NCI-H1105 (cell line): ENCODE data around the gene DNMT3A.

ENCODE experiments used
- DNase-seq: peaks from one replicate; lab custom pipeline; 2025; lab: John Stamatoyannopoulos, UW

Gene DNMT3A

DNA sequence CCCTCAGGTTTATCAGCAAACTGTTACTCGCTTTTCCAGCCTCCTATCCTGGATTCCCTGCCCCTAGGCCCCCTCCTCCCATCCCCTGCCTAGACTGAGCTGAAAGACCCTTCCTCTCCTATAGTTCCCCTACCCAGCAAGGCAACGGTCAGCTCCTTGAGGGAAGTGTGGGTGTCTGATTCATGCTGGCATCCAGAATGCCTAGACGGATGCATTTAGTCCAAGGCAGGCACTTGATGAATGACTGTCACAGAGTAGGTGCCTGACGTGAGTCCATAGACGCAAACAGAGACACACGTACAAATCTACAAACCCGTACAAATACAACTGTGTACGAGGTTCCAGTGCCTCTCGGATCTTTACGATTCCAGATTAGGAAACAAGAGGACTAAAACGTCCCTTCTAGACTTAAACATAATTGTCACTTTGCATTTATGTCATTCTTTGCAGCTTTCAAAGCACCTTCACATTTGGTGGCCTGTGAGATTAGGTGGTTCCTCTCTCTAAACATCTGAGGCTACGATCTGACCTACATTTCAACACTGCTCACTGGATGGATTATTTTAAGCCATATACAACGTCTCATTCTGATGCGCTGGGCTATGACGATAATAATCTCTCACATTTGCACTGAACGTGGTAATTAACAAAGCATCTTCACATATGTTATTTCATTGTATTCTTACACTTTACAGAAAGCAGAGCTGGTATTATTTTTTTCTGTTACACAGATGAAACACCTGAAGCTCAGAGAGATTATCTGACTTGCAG is 36.7 kb downstream of the DNMT3A start:
- DNase-seq = no peak

DNA sequence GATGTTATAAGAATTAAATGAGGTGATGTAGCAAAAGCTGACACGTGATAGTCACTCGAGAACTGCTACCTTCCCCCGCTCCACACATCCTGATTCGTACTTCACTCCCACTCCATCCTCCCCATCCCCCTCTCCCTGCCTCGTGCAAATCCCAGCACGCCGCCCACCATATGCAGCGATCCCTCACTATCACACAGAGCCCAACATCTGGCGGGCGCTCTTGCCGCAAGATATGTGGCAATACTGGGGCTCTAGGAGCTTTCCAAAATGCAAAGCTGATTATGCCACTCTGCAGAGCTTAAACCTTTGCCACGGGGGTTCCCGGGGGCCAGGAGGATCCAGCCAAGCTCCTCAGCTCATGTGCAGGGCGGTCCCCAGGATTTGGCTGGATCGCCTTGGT is 37.4 kb downstream of the DNMT3A start:
- no peak for DNase-seq

DNA sequence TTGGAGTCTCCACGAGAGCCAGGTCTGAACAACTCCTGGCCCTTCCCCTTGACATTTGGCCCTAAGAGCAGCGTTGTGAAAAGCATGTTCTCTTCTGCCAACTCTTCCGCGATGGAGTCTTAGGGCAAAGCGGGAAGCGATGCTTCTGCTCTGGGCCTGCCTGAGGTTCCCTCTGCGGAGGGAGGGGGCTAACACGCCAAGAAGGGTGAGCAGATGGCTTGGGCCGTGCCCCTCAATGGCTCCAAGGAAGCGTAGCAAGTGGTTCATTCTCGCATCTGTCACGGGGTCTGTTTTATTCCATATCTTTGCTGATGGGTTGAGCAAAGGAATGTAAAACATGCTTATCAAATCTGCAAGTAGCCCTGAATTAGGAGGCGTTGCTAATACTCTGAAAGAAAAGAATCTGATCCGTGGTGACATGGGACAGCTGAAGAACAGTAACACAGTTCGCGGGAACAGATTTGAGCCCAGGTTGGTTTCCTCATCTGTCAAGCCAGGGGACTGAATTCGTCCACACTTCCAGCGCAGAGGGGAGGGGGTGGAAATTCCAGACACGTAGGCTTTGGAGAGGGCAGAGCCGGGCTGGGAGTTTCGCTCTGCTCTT is 38.0 kb downstream of the DNMT3A start:
- no peak for DNase-seq

DNA sequence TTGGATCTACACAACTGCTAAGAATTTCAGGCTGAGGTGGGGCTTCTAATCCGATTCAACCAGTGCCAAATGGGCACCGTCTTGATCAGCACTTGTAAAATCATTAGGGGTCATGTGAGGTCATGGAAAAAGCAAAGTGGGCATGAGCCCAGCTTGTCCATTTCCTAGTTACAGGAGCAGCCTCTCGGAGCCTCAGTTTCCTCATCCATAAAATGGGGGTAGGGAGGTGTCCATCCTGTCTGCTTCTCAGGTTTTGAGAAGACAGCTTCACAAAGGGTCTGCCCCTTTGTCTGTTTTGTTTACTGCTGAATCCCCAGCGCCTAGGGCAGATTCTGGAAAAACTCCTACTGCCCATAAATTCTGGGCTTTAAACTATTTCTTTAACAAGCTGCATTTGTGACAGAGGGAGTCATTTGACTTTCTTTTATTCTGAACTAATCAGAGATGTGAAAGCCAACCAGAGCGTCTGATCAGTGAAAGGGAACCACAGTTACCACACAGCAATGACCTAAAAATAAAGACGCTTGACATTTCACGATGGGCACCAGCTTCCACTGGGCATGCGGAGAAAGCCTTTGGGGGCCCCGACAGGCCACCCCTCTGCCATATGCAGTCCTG is 38.9 kb downstream of the DNMT3A start:
- DNase-seq = no peak

DNA sequence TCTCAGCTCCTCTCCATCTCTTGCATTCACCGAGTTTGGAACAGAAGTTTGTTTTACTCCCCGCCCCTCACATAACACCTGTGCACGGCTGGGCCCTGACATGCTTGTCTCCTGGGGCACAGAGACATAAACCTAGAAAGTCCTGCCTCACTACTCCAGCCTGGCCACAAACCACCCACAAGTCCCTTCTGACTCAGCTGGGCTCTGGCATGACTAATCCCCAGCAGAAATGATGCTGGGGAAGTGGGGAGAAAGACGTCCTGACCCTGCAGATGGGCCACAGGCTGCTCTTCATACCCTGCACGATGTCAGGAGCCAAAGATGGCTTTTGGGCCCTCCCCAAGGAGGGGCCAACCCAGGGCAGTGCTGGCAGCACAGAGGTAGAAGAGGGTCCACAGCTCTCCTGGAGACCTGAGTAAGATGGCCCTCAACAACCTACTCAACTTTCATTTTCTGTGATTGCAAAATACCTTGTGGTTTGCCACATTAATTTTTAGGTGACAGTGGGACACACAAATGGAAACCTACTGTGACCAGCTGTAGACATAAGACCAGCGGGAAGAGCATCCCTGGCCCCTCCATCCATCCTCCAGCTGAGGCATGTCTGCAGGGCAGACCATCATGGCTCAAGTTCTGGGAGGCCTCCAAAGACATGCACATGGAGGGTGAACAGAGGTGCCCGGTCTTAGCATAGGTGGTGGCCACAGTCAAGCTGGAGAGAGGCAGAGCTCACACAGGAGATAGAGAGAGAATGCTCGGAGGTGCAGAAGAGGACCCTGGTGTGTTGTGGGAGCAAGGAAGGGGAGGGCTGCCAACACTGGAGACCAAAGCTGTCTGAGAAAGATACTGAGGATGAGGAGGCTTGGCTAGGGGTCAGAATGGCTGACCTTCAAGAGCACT is 40.0 kb downstream of the DNMT3A start:
- no peak for DNase-seq

DNA sequence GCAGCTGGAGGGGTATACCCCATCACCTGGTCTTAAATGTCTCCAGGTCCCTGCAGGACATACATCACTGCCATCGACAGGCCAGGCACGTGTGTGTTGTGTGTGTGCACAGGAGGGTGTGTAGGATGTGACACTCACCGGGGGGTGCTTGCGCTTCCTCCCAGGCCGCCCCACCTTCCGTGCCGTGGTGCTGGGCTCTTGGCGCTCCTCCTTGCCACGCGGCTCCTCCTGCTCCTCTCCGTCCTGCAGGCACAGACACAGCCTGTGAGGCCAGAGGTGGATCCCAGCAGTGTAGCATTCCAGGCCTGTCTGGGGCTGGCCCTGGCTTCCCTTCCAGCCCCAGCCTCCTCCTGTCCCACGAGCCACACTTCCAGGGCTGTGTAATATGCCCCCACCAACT is 41.7 kb downstream of the DNMT3A start:
- DNase-seq = no peak

DNA sequence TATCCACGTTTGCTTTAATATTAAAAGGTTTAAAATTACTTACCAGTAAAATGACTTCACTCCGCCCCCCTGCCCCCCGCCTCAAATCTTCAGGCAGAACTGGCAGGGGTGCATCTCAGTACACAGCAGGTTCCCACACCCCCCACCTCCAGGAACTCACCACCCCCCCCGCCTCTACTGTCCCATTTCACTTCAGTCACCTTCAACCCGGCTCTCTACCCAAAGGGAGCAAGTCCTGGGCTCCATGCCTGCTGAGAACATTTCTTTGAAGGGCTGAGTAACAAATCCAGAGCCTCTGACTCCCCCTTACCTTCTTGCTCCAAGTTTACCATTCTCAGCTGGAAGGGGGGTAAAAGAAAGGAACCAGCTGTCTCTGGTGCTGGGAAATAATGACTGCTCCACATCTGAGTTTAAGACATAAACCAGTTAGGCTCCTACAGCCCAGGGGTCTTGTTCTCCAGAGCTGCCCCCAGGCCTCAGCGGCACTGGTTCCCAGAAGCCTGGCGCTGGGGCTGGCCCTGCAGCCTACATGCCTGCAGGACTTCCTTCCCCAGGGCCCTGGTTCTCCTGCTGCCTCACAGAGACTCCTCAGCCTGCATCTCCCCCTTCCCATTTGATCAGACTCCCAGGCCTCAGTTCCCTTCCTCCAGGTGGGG is 42.8 kb downstream of the DNMT3A start:
- no peak for DNase-seq

DNA sequence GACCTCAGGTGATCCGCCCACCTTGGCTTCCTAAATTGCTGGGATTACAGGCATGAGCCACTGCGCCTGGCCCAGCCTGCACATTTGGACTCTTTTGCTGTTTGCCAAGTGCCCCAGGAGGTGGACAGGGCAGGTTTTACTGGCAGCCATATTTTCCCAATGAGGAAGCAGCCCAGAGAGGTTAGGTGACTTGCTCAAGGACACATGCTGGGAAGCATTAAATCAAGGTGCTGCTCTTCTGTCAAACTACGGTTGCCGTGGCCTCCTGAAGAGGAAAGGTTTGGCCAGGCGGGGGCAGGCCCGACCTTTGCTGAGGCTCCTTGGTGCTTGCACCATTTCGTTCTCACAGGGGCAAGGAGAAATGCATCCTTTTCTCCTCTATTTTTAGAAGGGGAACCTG is 44.0 kb downstream of the DNMT3A start:
- DNase-seq = no peak

DNA sequence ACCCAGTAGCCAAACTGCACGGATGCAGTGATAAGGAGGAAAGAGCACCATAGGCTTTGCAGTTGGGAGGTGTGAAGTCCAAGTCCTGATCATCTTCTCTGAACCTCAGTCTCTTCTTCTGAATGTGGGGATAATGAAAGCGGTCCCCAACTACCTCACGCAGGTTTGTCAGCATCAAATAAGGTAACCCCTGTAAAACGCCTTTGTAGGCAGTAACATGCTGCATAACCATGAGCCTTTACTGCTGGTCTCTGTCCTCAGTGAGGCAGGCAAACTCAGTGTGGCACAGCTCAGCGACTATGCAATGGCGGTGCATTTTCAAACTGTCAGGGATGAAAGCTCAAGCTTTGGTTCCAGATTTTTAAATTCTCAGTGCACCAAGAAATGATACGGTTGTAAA is 46.1 kb downstream of the DNMT3A start:
- DNase-seq = no peak

DNA sequence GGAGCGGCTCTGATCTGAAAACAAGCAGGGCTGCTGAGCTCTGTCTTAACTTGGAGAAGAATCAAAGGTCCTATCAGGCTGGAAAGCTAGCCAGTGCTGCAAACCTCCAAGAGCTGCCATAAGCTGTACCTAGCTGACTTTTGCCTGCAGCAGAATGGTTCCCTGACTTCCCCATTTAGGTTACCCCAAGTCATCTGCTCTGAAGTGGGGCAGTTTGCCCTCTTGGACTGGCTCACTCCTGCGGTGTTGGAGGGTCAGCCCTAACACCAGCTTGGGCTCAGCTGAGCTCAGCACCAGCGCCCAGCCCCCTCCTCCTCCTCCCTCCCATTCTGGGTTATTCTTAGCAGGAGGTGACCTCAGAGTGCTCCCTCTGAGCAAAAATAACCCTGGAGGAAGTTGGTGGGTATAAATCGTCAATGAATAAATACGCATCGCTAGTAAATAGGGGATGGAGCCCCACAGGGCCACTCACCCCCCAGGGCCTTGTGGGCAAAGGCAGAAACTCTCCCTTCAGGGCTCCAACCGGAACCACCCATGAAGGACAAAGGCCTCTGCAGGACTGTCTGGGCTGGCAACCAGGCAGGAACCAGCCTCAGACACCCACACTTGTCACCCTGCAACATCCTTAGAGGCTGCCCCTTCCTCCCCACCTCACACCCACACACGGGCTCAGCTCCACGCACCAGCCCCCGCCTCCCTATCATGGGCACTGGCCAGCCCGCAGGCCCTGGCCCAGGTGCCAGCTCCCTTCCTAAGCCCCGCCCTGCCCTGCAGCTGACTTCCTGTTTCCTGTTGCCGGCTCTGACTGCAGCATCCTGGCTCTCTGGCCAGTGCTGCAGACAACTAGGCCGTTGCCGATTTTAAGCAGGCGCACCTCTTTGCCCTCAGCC is 46.9 kb downstream of the DNMT3A start:
- DNase-seq = no peak

DNA sequence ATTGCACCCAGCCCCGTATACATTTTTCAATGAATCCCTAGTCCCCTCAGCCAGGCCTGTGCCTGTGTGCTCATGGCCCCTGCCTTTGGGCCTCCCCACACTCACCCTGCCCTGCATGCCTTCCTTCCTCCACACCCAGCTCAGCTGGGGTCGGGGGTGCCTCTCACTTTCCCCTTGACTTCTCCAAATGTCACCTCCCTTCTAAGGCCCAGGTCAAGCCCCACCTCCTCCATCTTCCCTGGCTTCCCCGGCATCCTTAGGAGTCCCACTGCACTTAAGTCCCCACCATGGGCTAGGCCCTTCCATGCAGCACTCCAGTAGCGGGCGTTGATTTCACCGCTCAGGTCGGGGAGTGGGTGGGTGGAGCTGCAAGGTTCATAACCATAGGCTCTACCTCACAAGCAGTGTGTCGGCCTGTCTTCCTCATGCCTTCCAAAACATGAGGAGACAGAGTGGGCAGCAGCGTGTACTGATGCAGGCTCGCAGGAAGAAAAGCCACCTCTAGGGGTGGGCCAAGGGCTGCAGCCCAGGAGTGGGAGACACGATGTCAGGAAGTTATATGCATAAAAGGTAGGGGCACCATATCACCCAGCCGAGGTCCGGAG is 47.7 kb downstream of the DNMT3A start:
- no peak for DNase-seq

DNA sequence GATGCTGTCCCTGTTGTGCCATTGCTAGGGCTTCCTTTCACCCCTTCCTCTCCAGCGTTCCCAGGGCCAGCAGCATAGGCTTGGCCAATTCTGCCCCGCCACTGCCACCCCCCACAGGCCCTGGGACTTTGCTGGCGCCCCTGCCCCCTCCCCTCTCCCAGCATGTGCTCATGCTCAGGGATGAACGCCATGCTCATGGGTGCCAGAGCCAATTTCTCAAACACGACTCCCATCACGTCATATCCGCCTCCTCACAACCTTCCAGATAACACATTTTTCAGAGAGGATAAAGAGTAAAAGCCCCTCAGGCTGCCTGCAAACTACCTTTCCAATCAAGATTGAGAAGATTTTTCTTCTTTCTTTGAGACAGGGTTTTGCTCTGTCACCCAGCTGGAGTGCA is 48.6 kb downstream of the DNMT3A start:
- DNase-seq = no peak

DNA sequence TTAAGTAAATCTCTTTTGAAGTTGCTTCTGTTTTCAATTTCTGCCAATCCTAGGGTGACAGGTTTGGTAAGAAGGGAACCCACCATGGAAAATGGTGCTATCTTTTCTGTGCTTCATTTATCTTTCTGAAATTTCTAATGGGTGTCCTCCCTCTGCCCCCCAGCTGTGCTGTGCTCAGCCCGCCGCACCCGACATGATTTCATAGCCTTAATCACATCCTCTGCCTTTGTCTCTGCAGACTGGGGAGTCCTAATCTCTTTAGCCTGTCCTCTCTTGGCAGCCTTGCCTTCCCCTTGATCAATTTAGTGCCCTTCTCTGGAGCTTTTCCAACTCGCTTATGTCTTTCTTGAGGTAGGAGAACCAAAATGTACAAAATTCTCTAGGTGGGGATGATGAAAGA is 49.3 kb downstream of the DNMT3A start:
- DNase-seq = no peak

DNA sequence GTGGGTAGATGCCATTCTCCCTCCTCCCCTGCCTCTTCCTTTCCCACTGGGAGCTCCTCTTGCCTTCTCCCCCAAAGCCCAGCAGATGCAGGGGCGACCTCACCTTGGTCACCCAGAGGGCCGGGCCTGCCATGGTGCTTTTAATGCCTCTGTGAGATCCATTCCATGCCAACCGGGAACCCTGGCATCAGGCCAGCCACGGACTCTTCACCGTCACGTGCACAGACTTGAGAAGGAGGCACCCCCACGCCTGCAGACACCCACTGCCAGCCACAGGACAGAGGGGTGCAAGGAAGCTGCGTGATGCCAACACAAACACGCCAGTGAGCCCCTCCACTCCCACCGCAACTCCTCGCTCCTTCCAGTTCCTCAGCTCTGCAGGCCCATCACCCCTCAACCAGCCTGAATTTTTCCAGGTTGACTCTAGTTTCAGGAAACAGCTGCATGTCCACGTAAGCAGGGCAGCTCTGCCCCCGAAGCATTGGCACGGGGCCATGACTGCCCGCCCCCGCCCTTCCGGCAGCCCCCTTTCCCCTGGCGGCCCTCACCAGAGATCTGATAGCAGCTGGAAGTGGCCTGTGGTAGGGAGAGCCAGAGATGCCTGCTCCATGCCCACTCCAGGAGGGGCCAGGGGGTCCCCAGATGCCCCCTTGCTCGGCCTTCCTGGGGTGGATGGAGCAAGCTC is 50.8 kb downstream of the DNMT3A start:
- DNase-seq = peak; percentile 56

DNA sequence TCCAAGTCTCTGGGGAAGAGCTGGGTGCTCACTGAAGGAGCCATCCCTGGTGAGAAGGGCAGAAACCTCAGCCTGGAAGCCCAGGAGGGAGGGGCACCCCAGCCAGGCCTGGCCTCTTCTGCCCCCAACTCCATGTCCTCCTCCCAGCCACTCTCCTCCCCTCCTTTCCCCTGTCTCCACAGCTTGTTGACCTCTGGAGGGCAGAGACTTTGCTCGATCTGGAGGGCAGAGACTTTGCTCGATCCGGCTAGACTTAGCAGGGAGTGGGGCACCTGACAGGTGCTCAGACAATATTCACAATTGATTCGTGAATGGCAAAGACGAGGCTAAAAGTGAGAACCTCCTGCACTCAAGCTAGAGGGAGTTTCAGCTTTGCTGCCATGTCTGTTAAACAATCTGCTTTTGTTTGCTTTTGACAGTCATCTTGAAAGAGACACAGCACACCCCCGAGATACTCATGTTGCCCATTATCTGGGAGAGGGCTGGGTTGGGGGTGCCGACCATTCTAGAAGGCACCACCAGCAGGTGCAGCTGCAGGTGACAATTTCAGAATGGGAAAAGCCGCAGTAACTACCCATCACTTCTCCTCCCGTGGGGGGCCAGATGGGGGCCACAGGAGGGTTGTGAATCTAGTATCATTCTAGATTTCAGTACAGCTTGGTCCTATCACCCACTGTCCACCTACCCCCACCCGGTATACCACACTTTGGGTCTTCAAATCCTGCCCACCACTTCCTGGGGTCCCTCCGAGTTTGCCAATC is 54.8 kb downstream of the DNMT3A start:
- DNase-seq = no peak

DNA sequence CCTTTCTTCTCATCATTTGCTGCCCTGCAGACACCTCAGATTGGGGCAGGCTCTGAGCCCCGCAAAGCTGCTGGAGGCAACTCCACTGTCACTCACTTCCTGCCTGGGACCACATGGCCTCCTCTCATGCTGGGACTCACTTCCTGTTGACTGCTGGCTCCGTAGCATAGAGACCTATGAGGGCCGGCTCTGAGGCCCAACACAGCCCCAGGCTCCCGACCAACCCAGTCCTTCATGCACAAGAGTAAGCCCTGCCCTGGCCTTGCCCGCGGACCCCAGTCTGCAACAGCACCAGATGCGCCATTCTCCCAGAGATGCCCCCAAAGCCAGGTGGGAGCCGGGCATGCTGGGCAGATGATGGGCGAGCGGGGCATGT is 55.7 kb downstream of the DNMT3A start:
- no peak for DNase-seq

DNA sequence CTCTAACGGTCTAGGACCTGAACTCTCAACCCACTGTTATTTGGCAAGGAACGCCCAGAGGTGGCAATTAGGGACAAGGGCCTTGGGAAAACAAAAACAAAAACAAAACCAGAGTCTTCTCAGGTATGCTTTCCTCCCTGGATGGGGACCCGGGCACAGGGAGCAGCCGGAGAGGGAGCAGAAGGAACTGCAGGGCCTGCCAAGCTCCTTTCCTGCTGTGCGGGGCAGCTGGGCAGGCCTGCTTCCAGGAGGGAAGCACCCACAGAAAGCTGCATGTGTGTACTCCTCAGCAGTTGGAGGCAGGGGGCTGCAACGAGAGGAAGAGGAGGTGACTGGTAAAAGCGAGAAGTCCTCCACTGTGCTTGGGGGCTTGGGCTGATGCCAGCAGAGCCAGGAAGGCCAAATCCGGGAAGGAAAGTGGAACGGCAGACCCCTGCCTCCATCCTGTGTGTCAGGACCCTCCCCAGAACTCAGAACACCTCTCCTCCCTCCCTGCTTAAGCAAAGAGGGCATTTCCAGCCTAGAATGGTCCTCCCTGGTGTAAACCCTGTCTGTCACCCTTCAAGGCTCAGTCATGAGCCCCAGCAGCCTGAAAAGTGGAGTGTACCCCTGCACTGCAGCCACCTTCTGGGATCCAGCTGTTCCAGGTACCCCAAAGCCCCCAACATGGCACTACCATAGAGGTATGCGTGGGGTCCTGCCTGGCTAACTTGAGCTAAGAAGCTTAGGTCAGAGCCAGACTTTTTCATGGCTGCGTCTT is 56.3 kb downstream of the DNMT3A start:
- DNase-seq = no peak

DNA sequence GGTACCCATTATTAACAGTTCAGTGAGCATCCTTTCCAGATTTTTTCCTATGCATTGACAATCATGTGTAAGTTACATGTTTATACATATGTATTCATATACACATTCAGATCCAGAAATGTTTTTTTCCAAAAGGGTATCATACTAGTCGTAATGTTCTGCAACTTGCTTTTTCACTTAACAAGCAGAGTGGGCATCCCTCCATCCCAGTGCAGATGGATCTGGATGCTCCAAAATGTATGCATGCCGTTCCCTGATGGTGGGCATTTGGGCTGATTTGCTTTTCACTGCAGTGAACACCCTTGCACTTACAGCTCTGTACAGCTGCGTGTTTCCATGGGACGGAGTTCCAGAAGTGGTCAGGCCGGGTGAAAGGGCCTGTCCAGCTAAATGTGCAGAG is 57.0 kb downstream of the DNMT3A start:
- DNase-seq = no peak
